Transverse colon (tissue), 4 donors: Measurements from ENCODE around the gene SOHLH1. TPM values are rescaled to one million over a fixed set of nuclear protein-coding genes. Genes with fewer than 3 reads are reported as not detected.

Source experiments
- DNase-seq: peaks from one replicate; pipeline ENCODE4 v3.0.0-alpha.2; 2019
- H3K27ac ChIP-seq, 4 donors: fragments of 200-600 bp; sonication (generic); 2 replicates each; pipeline ENCODE4 v1.5.1; 2016 to 2018; ENCODE audit warnings: inconsistent platforms in 4 of 4
- H3K27me3 ChIP-seq: fragments of 200-600 bp; sonication (generic); 2 replicates; pipeline ENCODE4 v1.5.1; 2017; ENCODE audit warnings: inconsistent platforms
- H3K36me3 ChIP-seq, 4 donors: fragments of 200-600 bp; sonication (generic); 2 replicates each; pipeline ENCODE4 v1.5.1; 2017 to 2019; ENCODE audit warnings: inconsistent platforms in 4 of 4
- H3K4me1 ChIP-seq, 4 donors: fragments of 200-600 bp; sonication (generic); 2 replicates each; pipeline ENCODE4 v1.5.1; 2017 to 2020; ENCODE audit warnings: inconsistent platforms in 4 of 4
- H3K4me3 ChIP-seq, 4 donors: fragments of 200-600 bp; sonication (generic); 1 replicate in 1 of 4; 2 replicates in 3 of 4; pipeline versions ENCODE4 v1.5.1 to v1.6.1; 2017 to 2019; ENCODE audit warnings: inconsistent platforms in 4 of 4
- H3K9me3 ChIP-seq, 2 donors: fragments of 200-600 bp; sonication (generic); 2 replicates each; pipeline ENCODE4 v1.5.1; 2017 to 2019; ENCODE audit warnings: inconsistent platforms in 2 of 2
- EP300 ChIP-seq: sonication (generic); formaldehyde crosslinking; IDR thresholded peaks from one replicate; pipeline ENCODE4 v1.6.1; 2017; ENCODE audit warnings: antibody characterized with exemption, low read depth
- POLR2A ChIP-seq: fragments of 450-650 bp; IDR thresholded peaks from one replicate; pipeline ENCODE4 v1.6.1; 2016; ENCODE audit warnings: antibody characterized with exemption, mild to moderate bottlenecking, moderate library complexity
- POLR2AphosphoS5 ChIP-seq, 3 donors: sonication (generic); formaldehyde crosslinking; IDR thresholded peaks; one replicate each; pipeline ENCODE4 v1.6.1; 2016; ENCODE audit warnings: antibody characterized with exemption in 3 of 3
- WGBS, 2 donors: methylation state at CpG; one replicate each; pipeline ENCODE4 v1.1.5; 2018; ENCODE audit warnings: low coverage in 1 of 2; 5-methylcytosine and 5-hydroxymethylcytosine counted together
- in situ Hi-C, 4 donors: fragments of 200-750 bp; cut with MboI; loops; one replicate each; pipeline versions ENCODE4 v1.15.0 to v1.15.1; 2017; ENCODE audit warnings: low sequenced_read_pairs in 3 of 4, low pct_ligation_motif_present in 1 of 4, low pct_unique_long_range_greater_than_20kb in 1 of 4
- intact Hi-C: fragments of 100-400 bp; cut with DNase I; formaldehyde crosslinking; loops from one replicate; pipeline ENCODE4 v1.15.1; 2023; ENCODE audit warnings: low total_unique reads
- total RNA-seq, 4 donors: library from RNA; depleted of rRNA; stranded (reverse); fragments of >200 nt; gene quantifications; one replicate each; pipeline ENCODE4 v1.1.0, GENCODE V29; 2016
- TF ChIP-seq, protein P1 (sequence below), 5 experiments: fragments of 200-600 bp in 3 of 5; fragments of 450-650 bp in 2 of 5; sonication (generic) in 3 of 5; IDR thresholded peaks; 1 replicate in 2 of 5; 2 replicates in 3 of 5; pipeline ENCODE4 v1.5.1; 2016 to 2017; ENCODE audit warnings: antibody characterized with exemption in 5 of 5, inconsistent platforms in 3 of 5, mild to moderate bottlenecking in 2 of 5, moderate library complexity in 1 of 5

Gene SOHLH1
- total RNA-seq, 4 donors from 2014 or later: not detected

DNA sequence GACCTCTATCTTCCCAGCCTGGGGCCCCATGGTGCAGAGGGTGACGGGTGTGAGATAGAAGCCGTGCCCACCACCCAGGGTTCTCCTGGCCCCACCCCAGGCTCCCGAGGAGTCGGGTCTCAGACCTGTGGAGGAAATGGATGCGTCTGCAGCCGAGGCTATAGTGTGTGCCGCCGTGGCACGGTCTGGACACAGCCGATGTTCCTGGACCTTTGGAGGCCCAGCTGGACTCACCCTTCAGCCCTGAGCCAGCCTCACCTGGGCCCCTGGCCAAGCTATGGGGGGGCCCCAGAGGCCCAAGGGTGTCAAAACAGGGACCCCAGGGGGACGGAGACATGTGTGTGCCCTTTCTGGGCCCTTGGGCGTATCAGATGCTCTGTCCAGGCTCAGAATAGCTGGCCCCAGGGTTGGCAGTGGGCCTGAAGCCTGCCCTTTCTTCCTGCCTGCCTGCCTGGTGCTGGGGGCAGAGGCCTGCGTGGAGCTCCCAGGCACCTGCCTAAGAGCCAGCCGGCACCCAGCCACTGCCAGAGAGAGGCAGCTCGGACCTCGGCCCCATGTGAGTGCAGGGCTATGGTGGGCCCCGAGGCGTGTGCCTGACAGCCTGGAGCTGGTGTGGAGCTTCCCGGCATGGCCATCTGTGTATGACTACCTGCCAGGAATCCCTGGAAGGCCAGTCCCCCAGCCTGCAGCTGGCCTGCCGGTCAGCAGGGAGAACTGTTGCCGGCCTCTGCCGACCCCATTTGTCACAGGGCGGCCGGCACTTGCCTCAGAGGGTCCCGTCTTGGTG, 44.5 kb upstream of the SOHLH1 start:
- intact Hi-C loops: no loop called here
- in situ Hi-C loops: no loop called here
- no peak for TF ChIP-seq EP300
- TF ChIP-seq POLR2A: no peak
- no peak for TF ChIP-seq POLR2AphosphoS5 (IDR thresholded peaks at IDR 0.05)
- TF ChIP-seq, protein P1, sequence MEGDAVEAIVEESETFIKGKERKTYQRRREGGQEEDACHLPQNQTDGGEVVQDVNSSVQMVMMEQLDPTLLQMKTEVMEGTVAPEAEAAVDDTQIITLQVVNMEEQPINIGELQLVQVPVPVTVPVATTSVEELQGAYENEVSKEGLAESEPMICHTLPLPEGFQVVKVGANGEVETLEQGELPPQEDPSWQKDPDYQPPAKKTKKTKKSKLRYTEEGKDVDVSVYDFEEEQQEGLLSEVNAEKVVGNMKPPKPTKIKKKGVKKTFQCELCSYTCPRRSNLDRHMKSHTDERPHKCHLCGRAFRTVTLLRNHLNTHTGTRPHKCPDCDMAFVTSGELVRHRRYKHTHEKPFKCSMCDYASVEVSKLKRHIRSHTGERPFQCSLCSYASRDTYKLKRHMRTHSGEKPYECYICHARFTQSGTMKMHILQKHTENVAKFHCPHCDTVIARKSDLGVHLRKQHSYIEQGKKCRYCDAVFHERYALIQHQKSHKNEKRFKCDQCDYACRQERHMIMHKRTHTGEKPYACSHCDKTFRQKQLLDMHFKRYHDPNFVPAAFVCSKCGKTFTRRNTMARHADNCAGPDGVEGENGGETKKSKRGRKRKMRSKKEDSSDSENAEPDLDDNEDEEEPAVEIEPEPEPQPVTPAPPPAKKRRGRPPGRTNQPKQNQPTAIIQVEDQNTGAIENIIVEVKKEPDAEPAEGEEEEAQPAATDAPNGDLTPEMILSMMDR (IDR thresholded peaks at IDR 0.05): no peak
- Histone ChIP-seq H3K4me3 (no peak overlapping the region), H3K27me3 (peaks cover 5% of the 10 kb centered on the region), H3K27ac (no peak overlapping the region), H3K36me3 (no peaks in the 10 kb centered on the region), H3K9me3 (no peaks in the 10 kb centered on the region), H3K4me1 (no peaks in the 10 kb centered on the region)
- no peak for DNase-seq
- WGBS, 2 donors: 75% methylated on average over 24 of the region's 25 CpGs; no CpG with 5 or more reads in 1 of the 2 donors

DNA sequence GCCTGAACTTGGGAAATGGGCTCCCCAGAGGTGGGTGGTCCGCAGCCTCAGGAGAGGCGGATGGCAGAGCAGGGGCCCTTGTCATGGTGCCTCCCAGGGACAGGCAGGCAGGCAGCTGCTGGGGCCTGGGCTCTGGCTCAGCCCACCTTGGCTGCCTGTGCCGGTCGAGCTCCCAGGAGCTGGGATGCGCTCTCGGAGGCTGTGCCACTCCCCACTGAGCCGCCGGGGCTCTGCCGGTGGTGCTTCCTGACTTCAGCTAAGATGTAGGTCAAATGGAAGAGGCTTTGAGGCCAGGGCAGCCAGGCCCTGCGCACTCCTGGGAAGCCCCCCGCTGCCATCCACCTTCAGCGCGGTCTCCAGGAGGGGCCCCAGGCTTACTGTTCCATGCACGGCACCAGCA, 43.7 kb upstream of the SOHLH1 start:
- in situ Hi-C loops (no loop called here), intact Hi-C loops (no loop called here)
- H3K36me3 ChIP-seq: no peaks in the 10 kb centered on the region
- H3K4me3 ChIP-seq: no peak overlapping the region
- H3K4me1 ChIP-seq: no peaks in the 10 kb centered on the region
- 92% methylated on average over 6 of the region's 14 CpGs; no CpG with 5 or more reads in 1 of the 2 donors for WGBS, 2 donors
- TF ChIP-seq POLR2A (no peak), EP300 (no peak), POLR2AphosphoS5 (IDR thresholded peaks at IDR 0.05) (no peak)
- TF ChIP-seq, protein P1 (IDR thresholded peaks at IDR 0.05): no peak
- DNase-seq: no peak
- H3K9me3 ChIP-seq: no peaks in the 10 kb centered on the region
- H3K27me3 ChIP-seq: peaks cover 12% of the 10 kb centered on the region
- H3K27ac ChIP-seq: no peak overlapping the region

DNA sequence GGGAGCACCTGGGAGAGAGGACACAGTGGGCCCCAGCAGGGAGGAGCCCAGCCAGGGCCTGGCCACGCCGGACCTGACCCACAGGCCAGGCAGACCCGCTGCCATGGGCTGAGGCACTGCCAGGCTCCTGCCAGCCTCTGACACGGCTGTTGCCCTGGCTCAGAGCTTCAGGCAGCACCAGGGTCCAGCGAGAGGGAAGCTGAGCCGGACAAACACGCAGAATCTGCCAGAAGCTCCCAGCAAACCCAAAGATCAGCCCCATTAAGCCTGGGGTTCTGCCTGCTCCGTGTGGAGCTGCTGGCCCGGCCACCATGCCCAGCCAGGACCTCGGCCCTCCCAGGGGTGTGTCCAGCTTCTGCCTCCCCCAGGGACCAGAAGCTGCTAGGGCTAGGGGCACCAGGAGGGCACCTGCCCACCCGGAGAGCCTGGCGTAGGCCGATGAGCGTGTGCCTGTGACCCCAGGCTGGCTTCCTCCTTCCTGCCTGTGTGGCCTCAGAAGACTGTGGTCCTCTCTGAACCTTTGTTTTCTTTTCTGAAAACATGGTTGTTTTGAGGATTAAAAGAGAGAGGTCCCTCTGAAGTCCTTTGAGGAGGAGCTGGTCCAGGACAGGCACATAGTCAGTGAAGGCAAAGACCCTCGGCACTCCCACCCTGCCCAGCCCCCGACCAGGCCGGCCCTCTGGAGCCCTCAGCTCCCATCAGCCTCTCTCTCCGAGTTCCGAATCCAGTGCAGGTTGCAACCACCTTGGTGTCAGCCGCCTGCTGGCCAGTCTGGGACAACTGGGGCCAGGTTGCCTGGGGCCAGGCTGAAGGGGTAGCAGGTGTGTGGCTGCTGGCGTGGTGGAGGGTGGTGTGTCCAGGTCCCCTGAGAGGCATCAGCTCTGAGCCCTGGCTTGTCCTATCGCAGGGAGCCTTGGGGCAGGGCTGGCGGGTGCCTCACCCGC, 42.3 kb upstream of the SOHLH1 start:
- Histone ChIP-seq H3K27ac (no peak overlapping the region), H3K4me1 (no peaks in the 10 kb centered on the region), H3K4me3 (no peak overlapping the region), H3K36me3 (no peaks in the 10 kb centered on the region), H3K9me3 (no peaks in the 10 kb centered on the region), H3K27me3 (peaks cover 27% of the 10 kb centered on the region)
- 59 to 80% methylated on average over 4 to 20 of the region's 24 CpGs for whole genome bisulfite sequencing, 2 donors
- no peak for DNase-seq
- in situ Hi-C loops: no loop called here
- intact Hi-C loops: no loop called here
- TF ChIP-seq, protein P1 (IDR thresholded peaks at IDR 0.05): no peak
- TF ChIP-seq EP300 (no peak), POLR2AphosphoS5 (IDR thresholded peaks at IDR 0.05) (no peak), POLR2A (no peak)
